Breast epithelium (tissue), 4 donors: ENCODE measurements around the gene NCKAP5. TPM values are rescaled to one million over a fixed set of nuclear protein-coding genes. Genes with fewer than 3 reads are reported as not detected.

Experiments used
- DNase-seq, 2 donors: peaks; one replicate each; pipeline ENCODE4 v3.0.0-alpha.2; 2019; ENCODE audit warnings: low spot score in 2 of 2
- H3K27ac ChIP-seq, 2 donors: fragments of 200-600 bp; sonication (generic) in 1 of 2; one replicate each; pipeline ENCODE4 v1.5.1; 2016 to 2019; ENCODE audit warnings: mild to moderate bottlenecking in 1 of 2
- H3K27me3 ChIP-seq, 2 donors: fragments of 200-600 bp; sonication (generic) in 1 of 2; one replicate each; pipeline versions ENCODE4 v1.5.1 to v1.6.0; 2017 to 2019; ENCODE audit warnings: control low read depth in 1 of 2, mild to moderate bottlenecking in 1 of 2
- H3K36me3 ChIP-seq: fragments of 200-600 bp; one replicate; pipeline ENCODE4 v1.5.1; 2019
- H3K4me1 ChIP-seq, 2 donors: fragments of 200-600 bp; sonication (generic); one replicate each; pipeline ENCODE4 v1.5.1; 2016 to 2019; ENCODE audit warnings: control low read depth in 1 of 2
- H3K4me3 ChIP-seq, 3 donors: fragments of 200-600 bp; sonication (generic); 1 replicate in 2 of 3; 2 replicates in 1 of 3; pipeline ENCODE4 v1.5.1; 2016 to 2019; ENCODE audit warnings: mild to moderate bottlenecking in 3 of 3, moderate library complexity in 2 of 3
- H3K9me3 ChIP-seq, 2 donors: fragments of 200-600 bp; sonication (generic) in 1 of 2; one replicate each; pipeline ENCODE4 v1.5.1; 2016 to 2019; ENCODE audit warnings: control low read depth in 1 of 2
- CTCF ChIP-seq, 3 donors: fragments of 450-650 bp; IDR thresholded peaks; one replicate each; pipeline ENCODE4 v1.5.1; 2016 to 2017; ENCODE audit warnings: antibody characterized with exemption in 3 of 3, mild to moderate bottlenecking in 3 of 3, moderate library complexity in 3 of 3
- POLR2A ChIP-seq: fragments of 450-650 bp; IDR thresholded peaks from one replicate; pipeline ENCODE4 v1.6.1; 2016; ENCODE audit warnings: antibody characterized with exemption, mild to moderate bottlenecking, moderate library complexity
- POLR2AphosphoS5 ChIP-seq, 3 donors: sonication (generic); formaldehyde crosslinking; IDR thresholded peaks; one replicate each; pipeline ENCODE4 v1.6.1; 2017; ENCODE audit warnings: antibody characterized with exemption in 3 of 3
- intact Hi-C: fragments of 100-400 bp; cut with DNase I; formaldehyde crosslinking; loops from one replicate; pipeline ENCODE4 v1.15.1; 2023; ENCODE audit warnings: low total_unique reads
- total RNA-seq, 3 donors: library from RNA; depleted of rRNA; stranded (reverse); fragments of >200 nt; gene quantifications; one replicate each; pipeline ENCODE4 v1.1.0, GENCODE V29; 2016

Gene NCKAP5
- total RNA-seq, 3 donors from 2014 or later, result 1.1 to 10.5 (median 6.1) TPM

GRCh38 chr2:133589456-133589855 is 21.2 kb upstream of the NCKAP5 start:
- intact Hi-C loops, result no loop called here

GRCh38 chr2:133588144-133588543 is 19.9 kb upstream of the NCKAP5 start:
- intact Hi-C loops, result no loop called here
- H3K27me3 ChIP-seq, result no peaks in the 10 kb centered on the region
- no peaks in the 10 kb centered on the region for H3K36me3 ChIP-seq
- H3K4me1 ChIP-seq, result no peaks in the 10 kb centered on the region
- no peak overlapping the region for H3K4me3 ChIP-seq
- TF ChIP-seq CTCF (IDR thresholded peaks at IDR 0.05), result no peak
- no peak for TF ChIP-seq POLR2AphosphoS5 (IDR thresholded peaks at IDR 0.05)
- no peak for TF ChIP-seq POLR2A
- H3K9me3 ChIP-seq, result no peaks in the 10 kb centered on the region
- no peak overlapping the region for H3K27ac ChIP-seq
- DNase-seq, result no peak

More at GRCh38 chr2:133589456-133589855, 21.2 kb upstream of the NCKAP5 start:
- no peak overlapping the region for H3K27ac ChIP-seq
- H3K27me3 ChIP-seq, result no peaks in the 10 kb centered on the region
- H3K9me3 ChIP-seq, result no peaks in the 10 kb centered on the region
- no peak for TF ChIP-seq CTCF (IDR thresholded peaks at IDR 0.05)
- no peak overlapping the region for H3K4me3 ChIP-seq
- no peaks in the 10 kb centered on the region for H3K36me3 ChIP-seq
- DNase-seq, result no peak
- no peaks in the 10 kb centered on the region for H3K4me1 ChIP-seq

- no peaks in the 10 kb centered on the region for H3K27me3 ChIP-seq
- no peak overlapping the region for H3K4me3 ChIP-seq
- peak overlapping the region; percentile 33 to 69 for H3K27ac ChIP-seq
- H3K9me3 ChIP-seq, result no peaks in the 10 kb centered on the region
- no peaks in the 10 kb centered on the region for H3K4me1 ChIP-seq
- DNase-seq, result peak; percentile 56 to 81
- TF ChIP-seq POLR2A (no peak), POLR2AphosphoS5 (IDR thresholded peaks at IDR 0.05) (peak in 2 of 3 donors; percentile 24 to 35), CTCF (IDR thresholded peaks at IDR 0.05) (no peak)
- no peaks in the 10 kb centered on the region for H3K36me3 ChIP-seq
- intact Hi-C loops, result no loop called here
Observed at GRCh38 chr2:133586978-133587377, 18.7 kb upstream of the NCKAP5 start.

- H3K27me3 ChIP-seq, result no peaks in the 10 kb centered on the region
- intact Hi-C loops, result no loop called here
- no peak overlapping the region for H3K4me3 ChIP-seq
- TF ChIP-seq POLR2A, result no peak
- peak in 1 of 3 donors; percentile 13 for TF ChIP-seq CTCF (IDR thresholded peaks at IDR 0.05)
- no peak for DNase-seq
- H3K27ac ChIP-seq, result peak overlapping the region in 1 of 2 donors; percentile 27
- H3K4me1 ChIP-seq, result no peaks in the 10 kb centered on the region
- no peaks in the 10 kb centered on the region for H3K36me3 ChIP-seq
- no peaks in the 10 kb centered on the region for H3K9me3 ChIP-seq
Observed at GRCh38 chr2:133581010-133581760, 12.9 kb upstream of the NCKAP5 start.

GRCh38 chr2:133579274-133579673 is 11.0 kb upstream of the NCKAP5 start:
- TF ChIP-seq CTCF (IDR thresholded peaks at IDR 0.05) (no peak), POLR2AphosphoS5 (IDR thresholded peaks at IDR 0.05) (no peak), POLR2A (no peak)
- Histone ChIP-seq H3K4me1 (peaks cover 0 to 5% of the 10 kb centered on the region in 2 donors), H3K27me3 (no peaks in the 10 kb centered on the region), H3K9me3 (no peaks in the 10 kb centered on the region), H3K36me3 (no peaks in the 10 kb centered on the region), H3K27ac (no peak overlapping the region), H3K4me3 (no peak overlapping the region)
- DNase-seq, result no peak
- intact Hi-C loops, result no loop called here
